ENCODE measurements around the gene VWA8. TPM values are rescaled to one million over a fixed set of nuclear protein-coding genes. Genes with fewer than 3 reads are reported as not detected.

The VWA8 gene
- total and polyA plus RNA-seq, 4 experiments from 2014 or later, result 3.2 to 23.3 (median 13.5) TPM

DNA sequence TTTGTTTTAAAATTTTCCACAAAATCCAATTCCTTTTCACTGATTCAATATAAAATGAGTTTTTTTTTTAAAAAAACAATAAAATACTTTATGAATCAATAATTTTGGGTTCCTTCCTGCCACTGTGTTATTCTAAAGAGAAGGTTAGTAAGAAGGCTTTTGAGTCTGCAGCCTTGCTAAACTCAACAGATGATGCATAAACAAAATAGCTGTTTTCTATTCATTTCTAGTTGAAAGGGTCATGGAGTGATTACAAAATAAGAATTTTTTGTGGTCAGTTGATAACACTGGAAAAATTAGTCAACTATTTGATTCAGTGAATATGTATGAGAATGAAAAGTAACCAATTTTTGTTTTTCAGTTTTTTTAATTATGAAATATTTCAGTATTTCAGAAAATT lies 169.9 kb downstream of the VWA8 start:
- Histone ChIP-seq H3K27ac (ENCODE audit: low read depth, low read length) (no peak overlapping the region), H3K4me3 (ENCODE audit: low read length in 2 of 2) (no peak overlapping the region), H3K27me3 (ENCODE audit: insufficient read depth, low read length) (no peaks in the 10 kb centered on the region), H3K4me1 (ENCODE audit: insufficient read depth, low read length) (no peaks in the 10 kb centered on the region), H3K9me3 (ENCODE audit: control insufficient read depth in 1 of 2, low read length in 2 of 2) (no peaks in the 10 kb centered on the region), H3K36me3 (ENCODE audit: insufficient read depth, low read length) (no peaks in the 10 kb centered on the region)
- no peak overlapping the region for H3K4me3 Mint-ChIP-seq
- no peaks in the 10 kb centered on the region for H3K9me3 Mint-ChIP-seq
- peaks cover 0 to 2% (median 0%) of the 10 kb centered on the region in 4 donors for H3K4me1 Mint-ChIP-seq
- H3K36me3 Mint-ChIP-seq, result peaks cover 22 to 32% of the 10 kb centered on the region in 2 donors
- no peaks in the 10 kb centered on the region for H3K27me3 Mint-ChIP-seq
- DNase-seq, result no peak
- no peak overlapping the region for H3K27ac Mint-ChIP-seq
- intact Hi-C loops (cut with micrococcal nuclease), result no loop called here
- ChIA-PET POLR2A (ENCODE audit: partially characterized antibody) (no interaction called here), CTCF (ENCODE audit: partially characterized antibody) (no interaction called here)

DNA sequence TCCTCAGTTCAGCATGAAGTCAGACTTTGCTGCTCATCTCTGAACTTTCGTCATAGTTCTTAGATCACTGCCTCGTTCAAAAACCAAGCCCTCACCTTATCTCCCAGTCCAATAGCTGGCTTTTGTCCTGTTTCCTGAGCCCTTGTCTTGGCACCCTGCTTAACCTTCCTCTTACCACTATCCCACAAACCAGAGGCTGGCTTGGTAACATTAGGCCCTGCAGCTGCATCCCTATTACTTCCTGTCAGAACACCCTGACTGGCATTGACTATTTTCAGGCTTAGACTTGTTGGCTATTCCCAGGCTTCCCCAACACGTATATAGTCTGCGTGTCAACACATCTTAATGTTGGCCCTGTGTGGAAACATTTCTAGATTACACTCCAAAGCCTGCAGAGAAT lies 172.4 kb downstream of the VWA8 start:
- H3K27ac ChIP-seq (ENCODE audit: low read depth, low read length), result no peak overlapping the region
- POLR2A ChIA-PET (ENCODE audit: partially characterized antibody), result no interaction called here
- H3K4me1 ChIP-seq (ENCODE audit: insufficient read depth, low read length), result no peaks in the 10 kb centered on the region
- no peaks in the 10 kb centered on the region for H3K9me3 ChIP-seq (ENCODE audit: control insufficient read depth in 1 of 2, low read length in 2 of 2)
- Mint-ChIP-seq H3K4me1 (peaks cover 0 to 2% (median 0%) of the 10 kb centered on the region in 4 donors), H3K9me3 (no peaks in the 10 kb centered on the region), H3K27ac (peak overlapping the region in 1 of 7 donors; percentile 44), H3K27me3 (no peaks in the 10 kb centered on the region), H3K4me3 (no peak overlapping the region), H3K36me3 (peaks cover 8 to 13% of the 10 kb centered on the region in 2 donors)
- CTCF ChIA-PET (ENCODE audit: partially characterized antibody), result no interaction called here
- no peaks in the 10 kb centered on the region for H3K27me3 ChIP-seq (ENCODE audit: insufficient read depth, low read length)
- H3K36me3 ChIP-seq (ENCODE audit: insufficient read depth, low read length), result no peaks in the 10 kb centered on the region
- H3K4me3 ChIP-seq (ENCODE audit: low read length in 2 of 2), result no peak overlapping the region
- intact Hi-C loops (cut with micrococcal nuclease), result no loop called here
- DNase-seq, result peak in 1 of 5 donors; percentile 24

DNA sequence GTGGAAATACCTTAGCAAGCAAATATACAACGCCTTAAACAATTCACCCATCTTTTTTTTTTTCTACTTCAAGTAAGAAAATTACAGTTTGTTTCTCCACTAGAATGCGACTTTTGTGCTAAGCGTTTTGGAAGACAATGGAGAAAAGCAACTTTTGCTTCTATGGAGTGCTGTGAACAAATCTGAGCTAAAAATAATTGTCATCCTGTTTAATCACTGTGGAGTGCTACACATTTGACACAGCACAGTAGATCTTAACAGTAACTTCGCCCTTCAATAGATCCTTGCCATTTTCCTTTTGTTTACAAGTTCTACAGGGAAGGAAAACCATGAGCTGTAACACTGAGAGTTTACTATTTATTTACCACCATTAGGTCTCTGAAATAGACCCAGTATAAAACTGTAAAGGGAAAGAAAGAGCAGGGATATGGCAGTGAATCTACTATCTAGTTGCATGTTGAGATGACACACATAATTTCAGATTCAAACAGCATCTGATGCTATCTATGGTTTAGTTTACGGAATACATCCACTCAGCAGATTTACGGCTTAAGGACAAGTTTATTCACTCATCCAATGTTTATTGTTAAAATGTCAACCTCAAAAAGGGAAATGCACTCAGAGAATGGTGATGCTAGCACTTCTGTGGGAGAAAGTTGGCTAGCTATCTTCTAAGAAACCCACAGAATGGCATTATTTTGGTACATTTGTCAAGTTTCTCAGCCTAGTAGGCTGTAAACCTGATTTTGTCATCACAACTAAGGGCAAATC lies 175.3 kb downstream of the VWA8 start:
- no peaks in the 10 kb centered on the region for H3K27me3 Mint-ChIP-seq
- no peak overlapping the region for H3K4me3 ChIP-seq (ENCODE audit: low read length in 2 of 2)
- no peaks in the 10 kb centered on the region for H3K4me1 ChIP-seq (ENCODE audit: insufficient read depth, low read length)
- no peak overlapping the region for H3K4me3 Mint-ChIP-seq
- intact Hi-C loops (cut with micrococcal nuclease), result no loop called here
- H3K36me3 Mint-ChIP-seq, result peaks cover 5 to 13% of the 10 kb centered on the region in 2 donors
- H3K4me1 Mint-ChIP-seq, result peaks cover 0 to 2% (median 0%) of the 10 kb centered on the region in 4 donors
- DNase-seq, result no peak
- H3K27me3 ChIP-seq (ENCODE audit: insufficient read depth, low read length), result no peaks in the 10 kb centered on the region
- H3K36me3 ChIP-seq (ENCODE audit: insufficient read depth, low read length), result no peaks in the 10 kb centered on the region
- ChIA-PET CTCF (ENCODE audit: partially characterized antibody) (no interaction called here), POLR2A (ENCODE audit: partially characterized antibody) (no interaction called here)
- H3K27ac ChIP-seq (ENCODE audit: low read depth, low read length), result no peak overlapping the region
- H3K27ac Mint-ChIP-seq, result no peak overlapping the region
- no peaks in the 10 kb centered on the region for H3K9me3 ChIP-seq (ENCODE audit: control insufficient read depth in 1 of 2, low read length in 2 of 2)
- no peaks in the 10 kb centered on the region for H3K9me3 Mint-ChIP-seq

DNA sequence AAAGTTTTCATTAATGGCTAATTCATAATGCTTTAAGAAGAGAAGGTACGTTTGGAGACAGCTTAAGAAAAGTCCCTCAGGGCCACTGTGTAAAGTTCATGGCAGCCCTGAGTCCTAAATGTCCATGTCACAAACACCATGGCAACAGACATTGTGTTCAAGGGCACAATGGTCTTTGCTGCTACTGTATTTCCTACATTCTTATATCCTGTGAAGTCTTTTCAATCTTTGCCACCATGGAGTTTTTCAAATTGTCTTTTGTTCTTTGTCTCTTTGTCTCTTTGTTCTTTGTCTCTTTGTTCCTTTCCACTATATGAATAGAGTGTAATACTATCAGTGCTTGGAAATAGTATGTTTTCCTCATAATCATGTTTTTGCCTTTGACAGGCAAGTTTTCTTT lies 178.8 kb downstream of the VWA8 start:
- no peaks in the 10 kb centered on the region for H3K9me3 Mint-ChIP-seq
- POLR2A ChIA-PET (ENCODE audit: partially characterized antibody), result no interaction called here
- intact Hi-C loops (cut with micrococcal nuclease), result no loop called here
- no peaks in the 10 kb centered on the region for H3K4me1 ChIP-seq (ENCODE audit: insufficient read depth, low read length)
- CTCF ChIA-PET (ENCODE audit: partially characterized antibody), result no interaction called here
- no peaks in the 10 kb centered on the region for H3K27me3 Mint-ChIP-seq
- no peaks in the 10 kb centered on the region for H3K27me3 ChIP-seq (ENCODE audit: insufficient read depth, low read length)
- no peak overlapping the region for H3K27ac Mint-ChIP-seq
- H3K9me3 ChIP-seq (ENCODE audit: control insufficient read depth in 1 of 2, low read length in 2 of 2), result no peaks in the 10 kb centered on the region
- H3K4me3 Mint-ChIP-seq, result no peak overlapping the region
- no peak for DNase-seq
- H3K36me3 Mint-ChIP-seq, result peaks cover 11% of the 10 kb centered on the region in 2 donors
- no peak overlapping the region for H3K4me3 ChIP-seq (ENCODE audit: low read length in 2 of 2)
- no peak overlapping the region for H3K27ac ChIP-seq (ENCODE audit: low read depth, low read length)
- H3K36me3 ChIP-seq (ENCODE audit: insufficient read depth, low read length), result no peaks in the 10 kb centered on the region
- H3K4me1 Mint-ChIP-seq, result no peaks in the 10 kb centered on the region

DNA sequence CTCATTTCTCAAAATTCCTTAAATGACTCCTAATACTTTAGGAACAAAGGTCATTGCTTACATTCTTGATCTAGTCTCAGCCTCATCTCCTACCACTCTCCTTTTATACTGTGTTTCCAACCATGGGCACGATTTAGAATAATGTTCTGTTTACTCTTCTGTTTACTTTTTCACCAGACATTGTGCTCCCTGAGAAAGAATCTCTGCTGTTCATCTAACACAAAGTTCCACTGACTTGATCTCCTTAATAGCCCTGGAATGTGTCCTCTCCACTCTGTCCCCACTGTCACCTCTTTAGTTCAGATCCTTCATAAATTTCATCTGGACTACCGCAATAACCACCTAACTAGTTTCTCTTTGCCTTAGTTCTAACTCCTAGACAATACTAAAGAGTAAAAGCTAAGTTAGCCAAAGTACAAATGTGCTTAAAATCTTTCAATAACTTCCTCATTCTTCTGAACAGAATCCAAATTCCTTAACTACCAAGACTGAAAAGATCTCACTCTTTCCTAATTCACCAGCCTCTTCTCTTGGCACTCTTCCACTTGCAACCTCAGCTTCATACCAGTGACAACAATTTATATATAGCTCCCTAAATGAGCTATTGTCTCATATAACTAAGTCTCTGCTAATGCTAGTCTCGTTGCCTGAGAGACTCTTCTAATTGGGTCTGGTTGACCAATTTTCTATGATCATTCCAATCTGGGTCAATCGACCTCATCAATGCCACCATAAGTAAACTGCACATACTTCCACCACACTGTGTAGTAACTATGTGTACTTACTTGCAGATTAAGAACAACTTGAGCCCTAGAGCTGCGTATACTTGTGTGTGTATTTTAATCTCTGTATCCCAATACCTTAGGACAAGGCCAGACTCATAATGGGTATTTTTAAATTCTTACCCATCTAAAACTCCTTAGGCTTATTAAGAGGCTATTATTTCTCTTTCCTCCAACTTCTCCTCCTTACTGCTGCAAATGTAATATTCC lies 179.9 kb downstream of the VWA8 start:
- no peak overlapping the region for H3K4me3 ChIP-seq (ENCODE audit: low read length in 2 of 2)
- no peaks in the 10 kb centered on the region for H3K27me3 ChIP-seq (ENCODE audit: insufficient read depth, low read length)
- no peak overlapping the region for H3K4me3 Mint-ChIP-seq
- H3K4me1 Mint-ChIP-seq, result no peaks in the 10 kb centered on the region
- H3K9me3 ChIP-seq (ENCODE audit: control insufficient read depth in 1 of 2, low read length in 2 of 2), result no peaks in the 10 kb centered on the region
- H3K27me3 Mint-ChIP-seq, result no peaks in the 10 kb centered on the region
- ChIA-PET POLR2A (ENCODE audit: partially characterized antibody) (no interaction called here), CTCF (ENCODE audit: partially characterized antibody) (no interaction called here)
- no peaks in the 10 kb centered on the region for H3K4me1 ChIP-seq (ENCODE audit: insufficient read depth, low read length)
- no peak overlapping the region for H3K27ac ChIP-seq (ENCODE audit: low read depth, low read length)
- peaks cover 8 to 11% of the 10 kb centered on the region in 2 donors for H3K36me3 Mint-ChIP-seq
- no peaks in the 10 kb centered on the region for H3K9me3 Mint-ChIP-seq
- no peak overlapping the region for H3K27ac Mint-ChIP-seq
- intact Hi-C loops (cut with micrococcal nuclease), result no loop called here
- DNase-seq, result no peak
- H3K36me3 ChIP-seq (ENCODE audit: insufficient read depth, low read length), result no peaks in the 10 kb centered on the region

DNA sequence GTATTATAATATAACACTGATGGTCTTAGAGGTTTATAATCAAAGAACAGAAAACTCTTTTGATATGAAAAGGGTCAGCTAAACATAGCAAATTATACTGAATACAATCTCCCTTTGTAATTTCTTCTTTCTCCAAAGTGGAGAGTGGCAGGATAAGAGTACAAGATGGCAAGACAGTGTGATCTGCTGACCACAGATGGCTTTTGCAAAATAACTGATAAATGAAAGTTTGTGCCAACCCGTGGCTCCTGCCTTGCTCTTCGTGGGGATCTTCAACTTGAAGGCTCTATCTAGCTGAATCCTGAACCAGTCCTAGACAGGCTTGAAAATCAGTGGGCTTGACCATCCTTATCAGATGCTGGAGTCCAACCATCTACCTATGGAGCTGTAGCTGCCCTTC lies 185.7 kb downstream of the VWA8 start:
- H3K27me3 Mint-ChIP-seq, result no peaks in the 10 kb centered on the region
- ChIA-PET POLR2A (ENCODE audit: partially characterized antibody) (no interaction called here), CTCF (ENCODE audit: partially characterized antibody) (no interaction called here)

DNA sequence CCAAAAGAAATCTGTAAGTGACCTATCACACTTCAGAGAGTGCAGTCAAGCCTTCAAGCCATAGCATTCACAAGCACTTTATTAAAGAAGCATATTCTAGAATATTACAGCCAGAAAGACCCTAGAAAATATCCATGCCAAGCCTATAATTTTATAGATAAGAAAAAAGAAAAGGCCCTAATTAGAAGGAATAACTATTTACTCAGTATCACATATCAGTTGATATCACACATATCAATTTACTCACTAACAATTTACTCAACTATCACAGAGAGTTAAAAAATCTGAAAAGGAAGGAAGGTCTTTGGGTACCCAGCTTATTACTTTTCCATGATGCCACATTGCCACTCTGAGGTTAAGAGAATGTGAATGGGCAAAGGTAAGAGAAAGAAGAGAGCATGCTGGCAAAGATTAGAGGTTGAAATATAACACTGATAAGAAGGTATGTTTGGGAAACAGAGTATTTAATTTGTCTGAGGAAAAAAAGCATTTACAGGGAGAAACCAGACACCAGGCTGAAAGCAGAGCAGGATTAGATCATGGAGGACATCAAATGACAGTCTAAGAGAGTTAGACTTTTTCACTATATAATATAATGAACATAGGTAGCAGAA lies 186.2 kb downstream of the VWA8 start:
- no peak for DNase-seq
- H3K4me3 ChIP-seq (ENCODE audit: low read length in 2 of 2), result no peak overlapping the region
- no peaks in the 10 kb centered on the region for H3K27me3 ChIP-seq (ENCODE audit: insufficient read depth, low read length)
- no peaks in the 10 kb centered on the region for H3K4me1 ChIP-seq (ENCODE audit: insufficient read depth, low read length)
- no peak overlapping the region for H3K27ac ChIP-seq (ENCODE audit: low read depth, low read length)
- Mint-ChIP-seq H3K27me3 (no peaks in the 10 kb centered on the region), H3K4me1 (no peaks in the 10 kb centered on the region), H3K27ac (no peak overlapping the region), H3K36me3 (peaks cover 21 to 27% of the 10 kb centered on the region in 2 donors), H3K9me3 (no peaks in the 10 kb centered on the region), H3K4me3 (no peak overlapping the region)
- ChIA-PET CTCF (ENCODE audit: partially characterized antibody) (no interaction called here), POLR2A (ENCODE audit: partially characterized antibody) (no interaction called here)
- intact Hi-C loops (cut with micrococcal nuclease), result no loop called here
- no peaks in the 10 kb centered on the region for H3K9me3 ChIP-seq (ENCODE audit: control insufficient read depth in 1 of 2, low read length in 2 of 2)
- no peaks in the 10 kb centered on the region for H3K36me3 ChIP-seq (ENCODE audit: insufficient read depth, low read length)

More for the DNA sequence above, 185.7 kb downstream of the VWA8 start:
- H3K36me3 ChIP-seq (ENCODE audit: insufficient read depth, low read length), result no peaks in the 10 kb centered on the region
- no peak overlapping the region for H3K4me3 ChIP-seq (ENCODE audit: low read length in 2 of 2)
- H3K36me3 Mint-ChIP-seq, result peaks cover 21 to 24% of the 10 kb centered on the region in 2 donors
- H3K4me3 Mint-ChIP-seq, result no peak overlapping the region
- H3K9me3 Mint-ChIP-seq, result no peaks in the 10 kb centered on the region
- H3K27me3 ChIP-seq (ENCODE audit: insufficient read depth, low read length), result no peaks in the 10 kb centered on the region
- DNase-seq, result no peak
- H3K4me1 Mint-ChIP-seq, result no peaks in the 10 kb centered on the region
- H3K4me1 ChIP-seq (ENCODE audit: insufficient read depth, low read length), result no peaks in the 10 kb centered on the region
- no peak overlapping the region for H3K27ac ChIP-seq (ENCODE audit: low read depth, low read length)
- H3K27ac Mint-ChIP-seq, result peak overlapping the region in 1 of 7 donors; percentile 20
- no peaks in the 10 kb centered on the region for H3K9me3 ChIP-seq (ENCODE audit: control insufficient read depth in 1 of 2, low read length in 2 of 2)
- intact Hi-C loops (cut with micrococcal nuclease), result no loop called here
